ENCODE measurements around the gene CD163L1.
A peak's percentile ranks its signal among the peaks of the same experiment; 100 is the strongest.
"Not testable (repeated sequence)": the region's sequence is repeated elsewhere in the genome, so short reads cannot be mapped to it uniquely, and the experiment has no call there.

Gene CD163L1

DNA sequence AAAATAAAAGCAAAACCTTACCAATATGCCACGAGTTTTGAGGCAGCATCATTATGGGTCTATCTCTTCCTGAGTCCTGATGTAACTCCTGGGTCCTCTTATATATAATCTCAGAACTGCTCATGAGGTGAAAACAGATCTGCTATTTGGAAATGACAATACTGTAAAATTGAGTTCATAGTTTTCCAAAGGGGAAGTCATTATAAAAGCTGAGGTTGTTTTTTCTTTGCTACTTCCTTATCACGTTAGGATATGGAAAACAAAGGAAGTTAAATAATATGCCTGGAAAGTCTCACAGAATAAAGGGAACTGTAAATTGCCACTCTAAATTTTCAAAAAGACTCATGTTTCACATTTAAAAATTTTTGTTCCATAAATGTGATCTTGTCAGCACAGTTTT lies at the start of gene CD163L1:
CD163L1 (minus strand) TSS at position 78 of the 400 bp plus-strand sequence; CDS start at position 52, 26 bp downstream.
- no peak for DNase-seq

DNA sequence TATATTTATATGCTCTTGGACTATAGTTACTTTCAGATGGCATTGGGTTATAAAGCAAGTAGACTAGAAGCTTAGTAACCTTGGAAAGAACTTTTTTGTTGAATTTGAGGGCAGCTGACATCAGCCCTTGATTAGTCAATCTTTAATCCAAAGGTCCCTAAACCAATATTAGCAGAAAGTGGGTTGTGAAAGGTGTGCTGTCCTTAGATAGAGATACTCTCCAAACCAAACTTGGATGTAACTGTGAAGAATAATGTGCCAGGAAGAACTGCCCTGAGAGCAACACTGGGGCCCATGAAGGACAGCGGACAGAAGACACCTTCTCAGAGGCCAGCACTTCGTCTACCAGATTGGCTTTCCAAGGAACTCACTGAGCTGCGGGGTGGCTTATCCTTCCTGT lies 49.1 kb upstream of the CD163L1 start:
- DNase-seq: no peak

GRCh38 chr12:7486512-7486911 lies 42.6 kb upstream of the CD163L1 start:
- no peak for DNase-seq

DNA sequence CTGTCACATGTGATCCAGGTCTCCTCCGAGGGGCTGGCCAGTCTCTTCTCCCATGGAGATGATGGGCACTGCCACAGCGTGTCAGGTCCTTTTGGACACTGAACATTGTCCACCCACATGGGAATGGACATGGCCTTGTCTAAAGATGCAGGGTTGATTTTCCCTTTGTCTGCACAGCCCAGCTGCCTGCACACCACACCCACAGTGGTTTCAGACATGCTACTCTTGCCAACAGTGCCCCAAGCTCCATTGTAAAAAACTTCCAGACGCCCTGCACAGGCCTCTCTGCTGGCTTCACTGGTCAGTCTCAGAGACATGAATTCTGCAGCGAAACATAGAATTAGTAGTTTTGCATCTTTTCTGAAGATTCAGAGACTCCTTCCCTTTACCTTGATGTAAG lies 41.1 kb upstream of the CD163L1 start:
- no peak for DNase-seq

- DNase-seq: no peak
These were observed 39.4 kb upstream of the CD163L1 start for GRCh38 chr12:7483343-7483742.

DNA sequence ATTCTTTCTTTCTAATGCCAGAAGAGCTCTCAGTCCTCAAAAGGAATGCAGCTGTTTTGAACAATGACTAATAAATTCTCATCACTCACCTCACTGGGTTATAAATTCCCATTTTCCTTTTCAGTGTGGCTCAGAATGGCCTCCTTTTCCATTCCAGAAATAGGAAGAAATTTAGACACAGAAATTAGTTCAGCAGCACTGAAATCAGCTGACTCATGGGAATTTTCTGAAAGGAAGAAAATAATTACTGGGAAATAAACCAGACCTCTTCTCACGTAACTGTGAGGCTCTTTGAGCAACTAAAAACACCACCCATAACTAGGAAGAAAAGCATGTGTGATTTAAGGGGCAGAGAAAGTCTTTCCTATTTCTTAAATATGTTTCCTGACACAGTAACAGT lies 35.8 kb upstream of the CD163L1 start:
- no peak for DNase-seq

DNA sequence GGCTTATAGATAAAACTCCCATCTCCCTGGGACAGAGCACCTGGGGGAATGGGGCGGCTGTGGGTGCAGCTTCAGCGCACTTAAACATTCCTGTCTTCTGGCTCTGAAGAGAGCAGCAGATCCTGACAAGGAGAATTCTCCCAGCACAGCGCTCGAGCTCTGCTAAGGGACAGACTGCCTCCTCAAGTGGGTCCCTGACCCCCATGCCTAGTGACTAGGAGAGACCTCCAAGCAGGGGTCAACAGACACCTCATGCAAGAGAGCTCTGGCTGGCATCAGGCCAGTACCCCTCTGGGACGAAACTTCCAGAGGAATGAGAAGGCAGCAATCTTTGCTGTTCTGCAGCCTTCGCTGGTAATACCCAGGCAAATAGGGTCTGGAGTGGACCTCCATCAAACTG lies 28.1 kb upstream of the CD163L1 start:
- DNase-seq: no peak

DNA sequence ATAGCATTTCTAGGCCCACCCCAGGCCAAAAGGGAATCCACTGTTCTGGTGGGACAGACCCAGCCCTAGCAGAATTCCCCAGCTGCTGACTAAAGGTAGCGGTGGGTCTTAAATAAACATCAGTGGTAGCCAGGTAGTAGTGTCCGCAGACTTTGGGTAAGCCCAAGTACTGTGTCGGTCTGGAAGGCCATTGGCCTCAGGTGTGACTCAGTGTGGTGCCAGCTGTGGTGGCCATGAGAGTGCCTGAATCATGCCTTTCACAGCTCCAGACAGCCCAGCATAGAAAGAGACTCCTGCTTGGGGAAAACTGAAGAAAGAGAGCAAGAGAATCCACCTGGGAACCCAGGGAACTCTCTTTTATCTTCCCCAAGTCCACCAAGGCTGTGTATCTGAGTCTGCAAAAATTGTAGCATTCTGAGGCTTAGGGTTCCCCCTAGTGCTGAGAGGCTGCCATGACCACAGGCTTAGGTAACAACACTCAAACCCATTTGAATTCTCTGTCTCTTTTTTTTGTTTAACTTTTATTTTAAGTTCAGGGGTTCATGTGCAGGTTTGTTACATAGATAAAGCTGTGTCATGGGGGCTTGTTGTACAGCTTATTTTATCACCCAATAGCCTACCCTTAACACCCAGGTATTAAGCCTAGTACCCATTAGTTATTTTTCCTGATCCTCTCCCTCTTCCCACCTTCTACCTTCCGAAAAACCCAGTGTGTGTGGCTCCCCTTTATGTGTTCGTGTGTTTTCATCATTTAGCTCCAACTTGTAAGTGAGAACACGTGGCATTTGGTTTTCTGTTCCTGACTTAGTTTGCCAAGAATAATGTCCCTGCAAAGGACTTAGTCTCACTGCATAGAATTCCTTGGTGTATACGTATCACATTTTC lies 16.7 kb upstream of the CD163L1 start:
- peak; percentile 81 for DNase-seq

DNA sequence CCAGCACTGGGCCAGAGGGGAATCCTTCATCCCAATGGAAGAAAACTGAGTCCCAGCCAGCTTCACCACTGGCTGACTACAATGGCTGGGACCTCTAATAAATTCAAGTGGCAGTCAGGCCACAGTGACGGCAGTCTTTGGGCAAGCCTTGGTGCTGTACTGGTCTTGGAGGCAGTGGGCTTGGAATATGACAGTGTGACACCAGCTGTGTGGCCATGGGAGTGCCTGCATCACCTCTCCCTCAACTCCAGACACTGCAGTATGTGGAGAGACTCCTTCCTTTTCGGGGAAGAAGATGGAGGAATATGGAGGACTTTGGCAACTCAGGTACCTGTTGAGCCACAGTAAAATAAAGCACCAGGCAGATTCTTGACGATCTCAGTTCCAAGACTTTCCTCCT lies 16.0 kb upstream of the CD163L1 start:
- no peak for DNase-seq

- DNase-seq: no peak
These were observed 7.8 kb upstream of the CD163L1 start for GRCh38 chr12:7451756-7452155.

DNA sequence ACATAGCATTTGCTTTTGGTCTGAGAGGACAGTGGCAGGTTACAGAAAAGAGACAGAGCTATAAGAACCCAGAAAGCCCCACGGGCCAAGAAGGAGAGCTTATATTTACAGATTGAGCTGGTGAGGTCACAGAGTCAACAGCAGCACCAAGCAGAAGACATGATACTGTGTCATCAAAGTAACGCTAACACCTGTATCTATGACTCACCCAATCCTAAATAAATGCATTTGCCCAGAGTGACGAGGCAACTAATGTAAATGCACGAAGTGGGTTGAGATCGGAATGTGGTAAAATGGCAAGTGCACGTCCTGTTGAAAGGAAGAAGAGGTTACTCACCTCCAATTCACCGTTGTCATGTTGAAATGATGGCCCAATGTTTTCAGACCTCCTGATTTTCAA lies 6.7 kb upstream of the CD163L1 start:
- DNase-seq: no peak

DNA sequence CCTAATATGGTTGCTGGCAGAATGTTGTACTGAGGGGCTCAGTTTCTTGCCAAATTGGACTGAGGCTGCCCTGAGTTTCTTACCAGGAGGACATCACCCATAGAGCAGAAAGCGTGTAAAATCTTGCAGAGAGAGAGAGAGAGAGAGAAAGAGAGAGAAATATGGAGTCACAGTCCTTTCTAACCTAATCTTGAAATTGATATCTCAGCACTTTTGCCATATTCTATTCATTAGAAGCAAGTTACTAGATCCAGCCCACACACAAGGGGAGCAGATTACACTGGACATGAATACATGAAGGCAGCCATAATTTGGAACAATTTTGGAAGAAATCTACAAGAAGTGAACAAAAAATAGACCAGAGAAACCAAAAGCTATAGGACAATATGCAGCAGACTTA lies 4.1 kb upstream of the CD163L1 start:
- no peak for DNase-seq

GRCh38 chr12:7444537-7444936 lies 584 bp upstream of the CD163L1 start:
- no peak for DNase-seq

GRCh38 chr12:7441216-7441615 lies 2.7 kb downstream of the CD163L1 start:
- DNase-seq: no peak

- peak; percentile 77 for DNase-seq
These were observed 4.1 kb downstream of the CD163L1 start for GRCh38 chr12:7439579-7440505.

DNA sequence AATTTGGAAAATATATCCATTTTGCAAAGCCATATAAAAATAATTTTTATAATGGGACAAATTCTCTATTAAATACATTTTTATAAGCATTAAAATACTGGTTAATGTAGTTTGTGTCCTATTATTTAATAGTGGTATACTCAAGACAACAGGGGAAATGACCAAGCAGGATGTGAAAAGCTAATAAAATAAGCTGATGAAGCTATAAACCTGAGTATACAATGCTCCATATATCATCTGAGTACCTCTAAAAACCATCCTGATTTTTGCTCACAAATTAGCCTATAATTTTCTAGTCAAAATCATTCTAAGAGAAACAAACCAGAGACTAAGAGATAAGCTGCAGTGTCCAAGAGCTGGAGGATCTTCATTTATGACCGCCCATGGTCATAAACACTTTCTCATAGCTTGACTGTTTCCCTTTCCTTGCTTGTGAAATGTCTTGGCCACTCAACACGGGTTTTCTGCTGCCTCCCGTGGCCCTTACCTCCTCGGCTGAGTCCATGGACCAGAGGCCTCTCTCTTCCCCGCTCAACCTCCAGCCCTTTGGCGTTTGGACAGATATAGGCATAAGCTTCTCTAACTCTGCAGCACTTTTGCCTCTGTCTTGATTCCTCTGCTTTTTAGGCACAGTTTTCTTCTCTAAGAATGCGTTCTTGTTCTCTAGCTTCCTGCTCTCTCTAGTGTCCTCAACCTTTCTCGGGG lies 5.5 kb downstream of the CD163L1 start:
- not testable (repeated sequence) for DNase-seq

DNA sequence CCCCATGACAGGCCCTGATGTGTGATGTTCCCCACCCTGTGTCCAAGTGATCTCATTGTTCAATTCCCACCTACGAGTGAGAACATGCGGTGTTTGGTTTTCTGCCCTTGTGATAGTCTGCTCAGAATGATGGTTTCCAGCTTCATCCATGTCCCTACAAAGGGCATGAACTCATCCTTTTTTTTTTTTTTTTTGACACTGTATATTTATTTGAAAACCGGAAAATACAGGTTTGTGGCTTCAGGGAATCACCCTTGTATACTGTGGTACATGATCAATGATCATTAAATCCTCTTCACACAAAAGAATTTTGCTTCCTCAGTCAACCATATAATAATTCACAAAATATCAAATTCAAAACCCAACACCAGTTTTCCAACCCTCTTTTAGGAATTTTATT lies 6.5 kb downstream of the CD163L1 start:
- not testable (repeated sequence) for DNase-seq

GRCh38 chr12:7434670-7435069 lies 9.3 kb downstream of the CD163L1 start:
- no peak for DNase-seq

GRCh38 chr12:7433276-7433822 lies 10.6 kb downstream of the CD163L1 start:
- no peak for DNase-seq

DNA sequence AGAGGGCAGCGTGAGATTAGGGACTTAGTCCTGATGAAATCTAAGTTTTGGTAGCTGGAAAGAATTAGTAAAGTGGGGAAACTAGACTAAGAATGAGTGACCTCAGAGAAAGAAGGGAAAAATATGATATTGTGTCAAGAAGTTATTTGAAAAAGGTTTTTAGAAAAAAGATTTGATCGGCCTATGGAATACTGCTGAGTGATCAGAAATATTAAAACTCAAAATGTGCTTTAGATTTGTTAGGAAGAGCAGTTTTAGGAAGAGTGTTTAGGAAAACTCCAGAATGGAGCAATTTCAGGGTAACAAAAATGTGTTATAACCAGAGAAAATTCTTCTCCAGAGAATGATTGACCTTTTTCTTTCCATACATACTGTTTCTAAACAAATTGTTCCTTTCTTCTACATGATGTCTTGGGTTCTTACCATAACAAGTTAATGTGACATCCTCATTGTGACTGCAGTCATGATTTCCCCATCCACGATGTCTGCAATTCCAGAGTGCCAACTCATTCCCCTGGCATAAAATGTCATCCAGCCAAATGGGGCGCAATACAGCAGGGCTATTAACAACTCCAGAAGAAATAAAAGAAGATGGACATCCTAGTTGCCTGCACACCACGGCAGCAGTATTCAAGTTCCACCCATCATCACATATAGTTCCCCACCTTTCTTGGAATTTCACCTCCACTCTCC lies 11.8 kb downstream of the CD163L1 start:
- no peak for DNase-seq

DNA sequence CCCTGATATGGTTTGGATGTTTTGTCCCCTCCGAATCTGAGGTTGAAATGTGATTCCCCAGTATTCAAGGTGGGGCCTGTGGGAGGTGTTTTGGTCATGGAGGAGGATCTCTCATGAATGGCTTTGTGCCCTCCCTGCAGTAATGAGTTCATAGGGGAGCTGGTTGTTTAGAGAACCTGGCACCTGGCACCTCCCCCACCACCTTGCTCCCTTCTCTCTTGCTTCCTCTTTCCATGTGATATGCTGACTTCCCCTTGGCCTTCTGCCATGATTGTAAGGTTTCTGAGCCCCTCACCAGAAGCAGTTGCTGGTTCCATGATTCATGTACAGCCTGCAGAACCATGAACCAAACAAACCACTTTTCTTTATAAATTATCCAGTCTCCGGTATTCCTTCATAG lies 32.6 kb downstream of the CD163L1 start:
- DNase-seq: no peak

- DNase-seq: no peak
These were observed 39.7 kb downstream of the CD163L1 start for GRCh38 chr12:7404275-7404674.

Data from activated effector memory CD4-positive, alpha-beta T cell treated with anti-CD3 and anti-CD28 coated beads, Interleukin-2, amount 50 U/mL, for 16 hours (primary cell).